ENCODE data around the gene CHEK2. TPM values are rescaled to one million over a fixed set of nuclear protein-coding genes. Genes with fewer than 3 reads are reported as not detected.

Gene CHEK2
- total RNA-seq, 1 experiment from 2014 or later: 61.1 TPM

- Mint-ChIP-seq H3K4me1 (peaks cover 0 to 3% of the 10 kb centered on the region in 2 experiments; a peak in 1 of 4 replicates), H3K4me3 (no peak overlapping the region), H3K27ac (peak overlapping the region in 1 of 3 experiments; percentile 29; a peak in 1 of 7 replicates), H3K9me3 (peaks cover 5 to 9% of the 10 kb centered on the region in 2 experiments; a peak in 4 of 5 replicates), H3K36me3 (ENCODE audit: insufficient read depth in 1 of 3, low read depth in 3 of 3) (peaks cover 0 to 14% (median 0%) of the 10 kb centered on the region in 3 experiments; a peak in 4 of 7 replicates), H3K27me3 (ENCODE audit: low read depth) (peaks cover 8% of the 10 kb centered on the region)
- no peak overlapping the region for H2BK120ac ChIP-seq (ENCODE audit: low read depth, low read length, poor library complexity, severe bottlenecking)
- H2BK15ac ChIP-seq (ENCODE audit: low read depth, low read length): no peak overlapping the region
- no peak overlapping the region for H3K14ac ChIP-seq (ENCODE audit: insufficient read depth, low read length)
- no peak overlapping the region for H3K56ac ChIP-seq (ENCODE audit: insufficient read length, low read depth, low read length)
- peaks cover 4% of the 10 kb centered on the region for H3K23me2 ChIP-seq (ENCODE audit: insufficient read length, low read depth, low read length, poor library complexity, severe bottlenecking)
- H4K91ac ChIP-seq (ENCODE audit: insufficient read length, low read depth, low read length): no peak overlapping the region
- no peak overlapping the region for H3K27ac ChIP-seq (ENCODE audit: insufficient read length, low read depth, low read length)
- H2BK12ac ChIP-seq (ENCODE audit: insufficient read length, low read depth, low read length): no peak overlapping the region
- no peak overlapping the region for H2AFZ ChIP-seq (ENCODE audit: low read length)
- H3K79me1 ChIP-seq (ENCODE audit: insufficient read depth, low read depth, low read length, poor library complexity, severe bottlenecking): no peaks in the 10 kb centered on the region
- no peak overlapping the region for H3K18ac ChIP-seq (ENCODE audit: insufficient read length, low read depth, low read length)
- H3K23ac ChIP-seq (ENCODE audit: insufficient read length, low read depth, low read length): no peak overlapping the region
- no peaks in the 10 kb centered on the region for H3K9me3 ChIP-seq (ENCODE audit: control insufficient read depth, low read depth, low read length)
- H2BK5ac ChIP-seq (ENCODE audit: insufficient read length, low read length): no peak overlapping the region
- H3K4me1 ChIP-seq (ENCODE audit: insufficient read depth, low read length): no peaks in the 10 kb centered on the region
- H3K79me2 ChIP-seq (ENCODE audit: insufficient read depth, low read length): no peaks in the 10 kb centered on the region
- H3K9ac ChIP-seq (ENCODE audit: extremely low read depth, insufficient read length, low read length): no peak overlapping the region
- no peak for TF ChIP-seq CTCF (conservative IDR thresholded peaks at IDR 0.05)
- H2BK20ac ChIP-seq (ENCODE audit: low read depth, low read length, poor library complexity, severe bottlenecking): no peak overlapping the region
- H2AK5ac ChIP-seq (ENCODE audit: insufficient read length, low read length): no peak overlapping the region
- H4K8ac ChIP-seq (replicated peaks; ENCODE audit: insufficient read length, low read depth, low read length): no peak overlapping the region
- no peak for DNase-seq
- H4K20me1 ChIP-seq (ENCODE audit: control insufficient read depth, insufficient read depth, insufficient read length): no peaks in the 10 kb centered on the region
- no CpG with 5 or more reads among the region's 3 CpGs for WGBS (ENCODE audit: extremely low coverage, insufficient read length, low lambda C conversion rate)
- no peak overlapping the region for H3T11ph ChIP-seq (ENCODE audit: low read length)
- H4K5ac ChIP-seq (ENCODE audit: insufficient read length, low read depth, low read length): no peak overlapping the region
- no peak overlapping the region for H3K4me2 ChIP-seq (ENCODE audit: insufficient read depth, insufficient read length, low read length)
- H3K27me3 ChIP-seq (ENCODE audit: insufficient read depth, low read length): no peaks in the 10 kb centered on the region; the same call in 1 of the 2 replicates
- H3K4ac ChIP-seq (ENCODE audit: low read depth, low read length): no peak overlapping the region
These were observed 67.5 kb downstream of the CHEK2 start for GRCh38 chr22:28674121-28674563.

Data from H9 (cell line).